Endodermal cell (in vitro differentiated cells): Measurements from ENCODE around the gene KAZN. TPM values are rescaled to one million over a fixed set of nuclear protein-coding genes. Genes with fewer than 3 reads are reported as not detected.

Experiments used
- DNase-seq: peaks from one replicate; pipeline ENCODE4 v3.0.0-alpha.2; 2017
- H3K27ac ChIP-seq: 2 replicates; pipeline ENCODE4 v1.5.1; 2013; ENCODE audit warnings: mild to moderate bottlenecking, low read depth, low read length, moderate library complexity
- H3K27me3 ChIP-seq: 2 replicates; pipeline ENCODE4 v1.6.1; 2013; ENCODE audit warnings: mild to moderate bottlenecking, low read length, moderate library complexity; ENCODE audit not compliant: insufficient read depth, control insufficient read depth, poor library complexity, severe bottlenecking
- H3K36me3 ChIP-seq: 2 replicates; pipeline ENCODE4 v1.7.0; 2013; ENCODE audit warnings: mild to moderate bottlenecking, low read length, moderate library complexity; ENCODE audit not compliant: control insufficient read depth, insufficient read depth
- H3K4me1 ChIP-seq: one replicate; pipeline ENCODE4 v1.7.0; 2013; ENCODE audit warnings: low read length; ENCODE audit not compliant: control insufficient read depth, insufficient read depth
- H3K4me3 ChIP-seq: 2 replicates; pipeline ENCODE4 v1.5.1; 2013; ENCODE audit warnings: mild to moderate bottlenecking, low read length, moderate library complexity
- H3K9ac ChIP-seq: 2 replicates; pipeline ENCODE4 v1.6.1; 2013; ENCODE audit warnings: mild to moderate bottlenecking, low read length, moderate library complexity; ENCODE audit not compliant: poor library complexity, severe bottlenecking; ENCODE audit errors: extremely low read depth
- H3K9me3 ChIP-seq: 2 replicates; pipeline ENCODE4 v1.6.1; 2013; ENCODE audit warnings: mild to moderate bottlenecking, low read length, moderate library complexity; ENCODE audit not compliant: control insufficient read depth
- H3K27ac Mint-ChIP-seq: 2 replicates; pipeline ENCODE4 v1.8.0; 2020; ENCODE audit warnings: mixed read lengths
- H3K27me3 Mint-ChIP-seq: 2 replicates; pipeline ENCODE4 v1.8.0; 2021; ENCODE audit warnings: mild to moderate bottlenecking, mixed read lengths; ENCODE audit not compliant: insufficient read depth
- H3K36me3 Mint-ChIP-seq: 2 replicates; pipeline ENCODE4 v1.8.0; 2020; ENCODE audit warnings: low read depth, mixed read lengths
- H3K4me1 Mint-ChIP-seq: 2 replicates; pipeline ENCODE4 v1.8.0; 2020; ENCODE audit warnings: mixed read lengths
- H3K4me3 Mint-ChIP-seq: 2 replicates; pipeline ENCODE4 v1.8.0; 2020; ENCODE audit warnings: mild to moderate bottlenecking, moderate library complexity, mixed read lengths
- H3K9me3 Mint-ChIP-seq: 2 replicates; pipeline ENCODE4 v1.8.0; 2020; ENCODE audit warnings: mild to moderate bottlenecking, mixed read lengths
- CTCF ChIP-seq: fragments of 200-600 bp; sonication (generic); conservative IDR thresholded peaks from 2 replicates; pipeline ENCODE4 v1.5.0; 2021; ENCODE audit warnings: antibody characterized with exemption, mild to moderate bottlenecking
- WGBS, 2 experiments: methylation state at CpG; one replicate each; pipeline versions ENCODE4 v1.1.5 to v1.1.7; 2013; ENCODE audit warnings: missing lambda C conversion rate in 2 of 2, mixed read lengths in 1 of 2; ENCODE audit not compliant: insufficient coverage in 1 of 2, insufficient read length in 1 of 2; 5-methylcytosine and 5-hydroxymethylcytosine counted together
- total RNA-seq, 2 donors: library from RNA; stranded (reverse); fragmentation: NEBNext Ultra II Directional in 1 of 2; extraction: Animal tissue kit (Norgen Biotek cat#: 25700) in 1 of 2; gene quantifications; 2 replicates in 1 of 2; 3 replicates in 1 of 2; pipeline ENCODE4 v1.2.1, GENCODE V29; 2021

KAZN gene
- total RNA-seq, 2 donors from 2014 or later: 12.4 to 13.9 TPM

- Mint-ChIP-seq H3K9me3 (no peaks in the 10 kb centered on the region), H3K27ac (no peak overlapping the region), H3K27me3 (peaks cover 3% of the 10 kb centered on the region), H3K4me1 (peaks cover 4% of the 10 kb centered on the region), H3K36me3 (no peaks in the 10 kb centered on the region), H3K4me3 (no peak overlapping the region)
- peaks cover 12% of the 10 kb centered on the region for H3K27me3 ChIP-seq
- no peak overlapping the region for H3K4me3 ChIP-seq
- H3K9ac ChIP-seq: no peak overlapping the region
- H3K27ac ChIP-seq: no peak overlapping the region
- no peaks in the 10 kb centered on the region for H3K4me1 ChIP-seq
- H3K36me3 ChIP-seq: no peaks in the 10 kb centered on the region
- WGBS, 2 experiments: 84 to 92% methylated on average over 3 to 4 of the region's 4 CpGs
- no peaks in the 10 kb centered on the region for H3K9me3 ChIP-seq
- DNase-seq: no peak
- no peak for TF ChIP-seq CTCF
Measured at GRCh38 chr1:14869187-14869586, 270.7 kb downstream of the KAZN start.

GRCh38 chr1:14871218-14871970, 272.9 kb downstream of the KAZN start:
- H3K36me3 Mint-ChIP-seq: no peaks in the 10 kb centered on the region
- 83 to 90% methylated on average over 4 to 6 of the region's 6 CpGs for WGBS, 2 experiments
- H3K9me3 Mint-ChIP-seq: no peaks in the 10 kb centered on the region

DNA sequence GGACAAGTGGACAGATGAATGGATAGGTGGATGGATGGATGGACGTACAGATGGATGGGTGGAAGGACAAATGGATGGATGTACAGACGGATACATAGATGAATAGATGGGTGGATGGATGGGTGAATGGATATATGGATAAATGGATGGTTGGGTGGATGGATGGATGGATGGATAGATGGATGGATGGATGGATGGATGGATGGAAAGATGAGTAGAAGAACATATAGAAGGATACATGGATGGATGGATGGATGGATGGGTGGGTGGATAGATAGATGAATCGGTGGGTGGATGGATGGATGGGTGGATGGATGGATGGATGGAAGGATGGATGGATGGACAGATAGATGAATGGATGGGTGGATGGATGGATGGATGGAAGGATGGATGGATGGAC, 274.3 kb downstream of the KAZN start:
- Histone ChIP-seq H3K4me3 (no peak overlapping the region), H3K4me1 (peaks cover 5% of the 10 kb centered on the region), H3K27me3 (peaks cover 27% of the 10 kb centered on the region), H3K36me3 (no peaks in the 10 kb centered on the region), H3K27ac (no peak overlapping the region), H3K9me3 (no peaks in the 10 kb centered on the region), H3K9ac (no peak overlapping the region)
- TF ChIP-seq CTCF: no peak
- Mint-ChIP-seq H3K36me3 (no peaks in the 10 kb centered on the region), H3K9me3 (no peaks in the 10 kb centered on the region), H3K4me1 (peaks cover 13% of the 10 kb centered on the region), H3K27me3 (peaks cover 8% of the 10 kb centered on the region), H3K4me3 (no peak overlapping the region), H3K27ac (no peak overlapping the region)
- no peak for DNase-seq
- WGBS, 2 experiments: 81 to 97% methylated on average over 3 of the region's 3 CpGs

More at GRCh38 chr1:14871218-14871970, 272.9 kb downstream of the KAZN start:
- Histone ChIP-seq H3K27me3 (peaks cover 20% of the 10 kb centered on the region), H3K36me3 (no peaks in the 10 kb centered on the region), H3K9ac (no peak overlapping the region), H3K9me3 (no peaks in the 10 kb centered on the region), H3K4me3 (no peak overlapping the region), H3K27ac (no peak overlapping the region), H3K4me1 (peaks cover 5% of the 10 kb centered on the region)
- peaks cover 3% of the 10 kb centered on the region for H3K27me3 Mint-ChIP-seq
- TF ChIP-seq CTCF: no peak
- no peak overlapping the region for H3K27ac Mint-ChIP-seq
- no peak overlapping the region for H3K4me3 Mint-ChIP-seq
- no peak for DNase-seq
- peaks cover 13% of the 10 kb centered on the region for H3K4me1 Mint-ChIP-seq
